LoVo (cell line): ENCODE measurements around the gene INSYN2B.
"Not testable (repeated sequence)": the region's sequence is repeated elsewhere in the genome, so short reads cannot be mapped to it uniquely, and the experiment has no call there.

Source experiments
- DNase-seq: peaks from one replicate; pipeline ENCODE4 v3.0.0-alpha.2; 2016; ENCODE audit warnings: low spot score

Gene INSYN2B

DNA sequence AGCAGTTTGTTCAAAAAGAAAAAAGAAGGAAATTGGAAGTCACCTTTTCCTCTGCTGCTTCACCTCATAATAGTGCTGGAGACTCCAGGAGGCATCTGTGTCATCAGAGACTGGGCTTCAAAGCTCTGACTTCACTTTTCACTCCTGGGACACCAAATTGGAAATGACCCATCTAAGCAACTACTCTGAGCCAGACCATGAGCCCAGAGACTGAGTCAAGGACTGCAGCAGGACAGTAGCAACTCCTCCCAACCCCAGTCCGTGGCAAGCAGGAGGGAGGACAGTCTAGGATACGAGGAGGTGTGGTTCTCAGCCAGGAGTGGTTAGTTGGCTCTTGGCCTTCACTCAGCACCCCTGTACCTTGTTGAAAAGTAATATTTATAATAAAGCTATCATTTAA, 131.5 kb downstream of the INSYN2B start:
- no peak for DNase-seq

DNA sequence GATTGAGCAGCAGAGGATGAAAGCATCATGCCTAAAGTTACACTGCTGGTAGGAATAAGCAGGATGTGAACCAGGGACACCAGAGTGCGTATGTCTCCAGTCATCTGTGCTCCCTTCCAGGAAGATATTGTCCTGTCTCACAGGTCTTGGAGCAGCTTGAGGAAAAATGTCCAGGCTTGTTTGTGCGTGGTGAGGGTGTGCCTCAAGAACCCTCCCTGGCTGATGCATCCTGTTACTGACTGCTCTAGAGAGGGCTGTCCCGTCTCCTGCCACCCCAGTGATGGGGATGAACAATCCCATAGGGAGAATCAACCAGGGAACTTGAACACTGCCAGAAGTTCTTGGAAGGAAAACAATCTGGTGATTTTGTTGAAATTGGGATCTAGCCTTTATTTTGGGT, 132.0 kb downstream of the INSYN2B start:
- DNase-seq, result no peak

DNA sequence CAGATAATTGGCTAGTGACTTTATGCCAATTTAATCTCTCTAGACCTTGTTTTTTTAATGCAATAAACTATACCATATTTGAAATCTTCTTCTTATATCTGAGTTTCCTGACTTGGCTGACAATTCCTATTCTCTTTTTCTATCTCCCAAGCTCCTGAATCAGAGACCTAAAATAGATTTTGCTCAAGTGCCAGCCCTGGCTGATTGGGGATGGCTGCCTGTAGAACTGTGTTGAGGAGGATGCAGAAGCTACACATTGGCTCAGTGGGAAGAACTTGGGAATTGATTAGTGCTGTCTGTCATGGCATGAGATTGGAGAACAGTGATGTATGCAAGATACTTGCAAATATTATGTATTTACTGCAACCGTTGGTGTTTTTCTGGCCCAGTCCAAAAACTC, 132.8 kb downstream of the INSYN2B start:
- DNase-seq, result no peak

DNA sequence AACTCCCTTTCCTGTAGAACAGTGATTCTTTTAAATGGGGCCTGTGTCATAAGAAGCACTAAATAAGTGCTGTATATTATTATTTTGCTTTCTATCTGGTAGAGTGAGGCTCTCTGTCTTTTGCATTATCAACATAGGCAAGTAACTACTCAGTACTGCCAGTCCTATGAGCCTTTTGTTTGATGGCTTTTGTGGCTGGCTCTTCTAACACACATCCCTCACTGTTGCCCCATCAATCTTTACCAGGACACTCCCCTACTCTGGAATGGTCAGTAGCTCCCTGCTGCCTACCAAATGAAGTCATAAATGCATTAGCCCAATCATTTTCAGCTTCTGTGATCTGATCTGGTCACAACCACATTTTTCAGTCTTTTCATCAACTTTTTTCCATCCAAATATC, 137.6 kb downstream of the INSYN2B start:
- no peak for DNase-seq

DNA sequence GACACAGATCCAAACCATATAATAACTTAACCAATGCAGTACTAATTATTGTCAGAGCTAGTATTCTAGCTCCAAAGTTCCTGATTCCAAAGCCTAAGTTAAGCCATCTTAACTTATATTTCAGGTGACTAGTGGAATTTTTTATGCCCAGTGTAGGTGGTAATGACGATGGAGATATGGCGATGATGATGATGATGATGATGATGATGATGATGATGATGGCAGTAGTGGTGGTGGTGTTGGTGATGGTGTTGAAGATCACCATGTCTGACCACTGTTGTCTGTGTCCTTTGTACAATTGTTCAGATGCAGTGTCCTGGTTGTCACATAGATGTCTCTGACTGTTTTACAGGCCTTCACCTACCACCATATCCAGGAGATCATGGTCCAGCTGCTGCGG, 139.9 kb downstream of the INSYN2B start:
- no peak for DNase-seq

DNA sequence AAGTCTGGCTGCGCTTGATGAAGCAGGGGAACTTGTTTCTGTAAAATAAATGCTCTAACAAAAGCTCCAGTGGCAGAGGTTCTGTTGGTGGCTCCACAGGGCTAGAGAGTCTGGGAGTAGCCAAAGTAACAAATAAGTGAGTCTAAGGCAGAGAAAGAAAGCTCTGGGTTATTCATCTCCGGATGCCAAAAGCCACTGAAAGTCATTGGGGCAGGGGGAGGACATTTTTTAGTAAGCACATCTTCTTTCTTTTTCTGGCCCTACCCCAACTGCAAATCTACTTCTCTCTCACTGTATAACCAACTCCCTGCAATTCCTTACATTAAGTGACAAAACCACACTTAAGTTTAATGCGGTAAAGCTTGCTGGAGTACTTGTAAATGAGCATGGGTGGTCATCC, 141.6 kb downstream of the INSYN2B start:
- DNase-seq, result no peak

DNA sequence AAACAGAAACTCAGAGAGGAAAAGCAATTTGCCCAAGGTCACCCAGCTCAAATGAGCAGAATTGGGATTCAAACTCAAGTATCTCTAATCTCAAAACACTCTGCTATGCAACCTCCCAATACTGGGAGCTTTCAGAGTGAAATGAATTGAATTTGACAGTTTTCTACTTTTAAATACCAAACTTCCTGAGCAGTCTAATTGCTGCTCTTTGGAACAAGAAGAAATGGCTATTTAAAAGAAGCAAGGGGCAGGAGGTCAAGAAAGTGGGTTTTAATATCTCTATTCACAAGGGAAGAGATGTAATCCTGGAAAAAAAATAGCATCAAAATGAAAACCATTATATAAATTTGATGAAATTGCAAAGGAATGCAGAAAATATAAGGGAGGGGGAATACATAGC, 142.6 kb downstream of the INSYN2B start:
- no peak for DNase-seq

DNA sequence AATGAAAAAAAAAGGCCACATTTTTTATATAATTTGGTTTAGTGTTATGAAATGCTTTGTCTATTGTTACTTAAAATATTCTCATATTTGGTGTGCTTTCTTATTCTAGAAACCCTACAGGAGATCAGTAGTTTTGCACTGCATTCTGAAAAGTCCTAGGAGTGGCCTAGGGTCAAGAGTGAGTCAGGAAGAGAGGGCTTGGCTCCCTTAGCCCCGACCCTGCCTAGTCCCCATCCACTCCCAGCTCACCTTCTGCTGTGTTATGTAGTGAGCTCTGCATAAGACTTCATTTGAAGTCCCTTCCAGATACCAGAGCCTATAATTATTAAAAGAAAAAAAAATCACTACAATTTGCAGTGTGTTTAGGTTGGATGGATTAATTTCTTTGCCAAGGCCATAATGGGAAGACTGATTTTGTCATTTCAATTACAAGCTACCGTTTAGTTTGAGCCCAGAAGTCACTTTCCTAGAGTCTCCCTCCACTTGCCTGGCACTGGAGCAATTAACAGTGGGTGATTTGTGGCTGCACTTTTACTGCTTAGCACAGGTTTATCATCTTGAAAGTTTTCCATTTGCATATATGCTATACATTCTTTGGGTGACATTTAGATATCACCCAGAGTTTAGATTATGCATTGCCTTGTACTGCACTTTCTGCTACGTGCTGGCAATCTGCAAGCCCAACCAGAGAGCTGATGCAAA, 143.3 kb downstream of the INSYN2B start:
- no peak for DNase-seq

DNA sequence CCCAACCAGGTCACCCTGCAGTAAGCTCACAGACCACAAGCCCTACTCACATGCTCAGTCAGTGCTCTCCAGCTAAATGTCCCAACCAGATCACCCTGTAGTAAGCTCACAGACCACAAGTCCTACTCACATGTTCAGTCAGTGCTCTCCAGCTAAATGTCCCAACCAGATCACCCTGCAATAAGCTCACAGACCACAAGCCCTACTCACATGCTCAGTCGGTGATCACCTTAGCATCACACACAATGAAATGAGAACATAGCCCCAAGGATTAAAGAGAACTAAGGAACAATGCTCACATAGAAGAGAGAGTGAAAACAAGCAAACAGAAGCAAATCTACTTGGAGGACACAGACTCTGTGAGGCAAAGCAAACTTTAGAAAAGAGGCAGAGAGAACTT, 145.8 kb downstream of the INSYN2B start:
- not testable (repeated sequence) for DNase-seq

DNA sequence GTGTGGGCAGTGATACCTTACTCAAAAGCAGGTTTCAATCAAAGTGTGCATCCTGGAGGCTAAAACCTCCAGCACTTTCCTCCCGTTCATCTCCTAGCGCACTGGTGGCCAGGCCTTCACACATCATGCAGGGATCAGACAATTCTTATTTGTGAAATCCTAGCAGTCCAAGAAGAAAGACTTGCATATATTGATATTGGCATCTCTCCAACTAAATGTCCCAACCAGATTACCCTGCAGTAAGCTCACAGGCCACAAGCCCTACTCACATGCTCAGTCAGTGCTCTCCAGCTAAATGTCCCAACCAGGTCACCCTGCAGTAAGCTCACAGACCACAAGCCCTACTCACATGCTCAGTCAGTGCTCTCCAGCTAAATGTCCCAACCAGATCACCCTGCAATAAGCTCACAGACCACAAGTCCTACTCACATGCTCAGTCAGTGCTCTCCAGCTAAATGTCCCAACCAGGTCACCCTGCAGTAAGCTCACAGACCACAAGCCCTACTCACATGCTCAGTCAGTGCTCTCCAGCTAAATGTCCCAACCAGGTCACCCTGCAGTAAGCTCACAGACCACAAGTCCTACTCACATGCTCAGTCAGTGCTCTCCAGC, 146.5 kb downstream of the INSYN2B start:
- not testable (repeated sequence) for DNase-seq

DNA sequence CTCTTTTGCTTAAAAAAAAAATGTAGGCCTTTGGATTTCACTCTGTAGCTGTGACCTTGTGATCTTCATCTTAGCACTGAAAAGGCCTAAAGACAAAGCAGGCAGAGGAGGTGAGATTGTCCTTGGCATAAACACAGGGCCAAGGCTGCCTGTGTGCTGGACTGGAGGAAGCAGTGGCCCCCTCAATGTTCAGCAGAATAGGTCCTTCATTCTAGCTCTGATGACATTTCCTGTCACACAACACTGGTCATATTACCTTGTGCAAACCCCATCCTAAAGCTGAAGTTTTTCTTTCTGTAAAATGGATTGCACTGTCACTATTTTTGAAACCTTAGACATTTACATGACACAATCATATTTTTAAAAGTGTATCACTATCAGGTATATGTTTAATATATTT, 147.4 kb downstream of the INSYN2B start:
- no peak for DNase-seq

DNA sequence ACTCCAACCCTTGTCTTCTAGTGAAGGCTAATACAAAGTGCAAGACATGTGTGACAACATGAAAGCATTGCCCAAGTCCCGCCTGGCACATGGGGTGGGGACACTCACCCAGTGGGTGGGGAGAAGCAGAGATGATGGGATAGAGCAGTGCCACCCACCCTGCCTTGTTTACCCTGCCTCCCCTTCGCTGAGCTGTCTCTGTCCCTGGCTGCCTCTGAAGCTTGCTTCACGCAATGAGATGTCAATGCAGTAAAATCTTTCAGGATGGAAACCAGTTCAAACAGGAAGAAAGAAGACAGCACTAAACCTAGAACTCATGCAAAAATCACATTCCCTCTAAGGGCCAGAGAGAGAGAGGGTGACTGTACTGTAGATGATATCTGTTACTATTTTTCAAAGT, 148.0 kb downstream of the INSYN2B start:
- no peak for DNase-seq

DNA sequence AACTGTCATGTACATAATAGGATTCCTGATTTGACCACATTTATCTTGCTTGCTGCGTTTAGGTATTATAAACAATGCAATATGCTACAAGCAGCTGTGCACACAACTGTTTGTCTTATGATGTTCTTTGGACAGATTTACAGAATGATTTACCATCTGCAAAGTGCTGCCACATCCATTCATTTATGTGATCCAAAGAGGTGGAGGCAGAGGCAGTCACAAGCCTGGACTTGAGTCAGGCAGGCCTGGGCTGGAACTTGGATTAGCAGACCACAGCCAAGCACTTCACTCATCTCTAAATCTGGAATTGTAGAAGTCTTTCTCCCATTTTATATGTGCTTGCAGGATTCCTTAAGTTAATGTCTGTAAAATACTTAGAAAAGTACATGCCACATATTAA, 149.0 kb downstream of the INSYN2B start:
- no peak for DNase-seq

DNA sequence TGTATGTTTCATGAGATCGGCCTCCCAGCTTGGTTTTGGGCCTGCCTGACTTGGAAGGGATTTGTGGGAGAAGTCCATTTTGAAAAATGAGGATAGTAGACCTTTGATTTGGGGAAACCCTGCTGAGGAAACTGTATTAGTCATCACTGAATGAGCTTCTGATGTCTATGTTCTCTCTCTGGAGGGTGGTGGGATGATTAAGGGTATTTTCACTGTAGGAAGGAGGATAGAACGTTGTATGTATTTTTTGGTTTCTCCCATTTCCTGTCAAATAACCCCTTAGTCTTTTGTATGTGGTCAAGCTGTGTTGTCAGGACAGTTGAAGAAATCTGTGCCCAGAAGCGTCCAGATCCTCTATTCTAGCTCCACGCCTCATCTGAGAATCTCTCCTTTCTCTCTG, 151.9 kb downstream of the INSYN2B start:
- DNase-seq, result no peak

DNA sequence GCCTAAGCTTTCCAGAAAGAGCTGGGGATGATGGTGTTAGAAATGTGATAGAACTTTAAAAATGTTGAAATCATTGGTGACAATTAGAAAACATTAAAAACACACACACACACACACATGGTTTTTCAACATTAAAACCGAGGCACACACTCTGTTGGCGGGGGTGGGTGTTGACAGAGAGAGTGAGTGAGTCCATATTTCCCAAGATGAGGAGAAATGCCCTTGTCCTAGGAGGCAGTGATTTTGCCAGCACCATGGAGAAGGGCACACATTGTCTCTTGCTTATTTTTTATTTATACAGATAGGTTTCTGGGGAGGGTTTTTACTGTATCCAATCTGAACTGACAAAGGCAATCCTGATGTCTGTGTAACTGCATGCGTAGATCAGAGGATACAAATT, 152.5 kb downstream of the INSYN2B start:
- no peak for DNase-seq

DNA sequence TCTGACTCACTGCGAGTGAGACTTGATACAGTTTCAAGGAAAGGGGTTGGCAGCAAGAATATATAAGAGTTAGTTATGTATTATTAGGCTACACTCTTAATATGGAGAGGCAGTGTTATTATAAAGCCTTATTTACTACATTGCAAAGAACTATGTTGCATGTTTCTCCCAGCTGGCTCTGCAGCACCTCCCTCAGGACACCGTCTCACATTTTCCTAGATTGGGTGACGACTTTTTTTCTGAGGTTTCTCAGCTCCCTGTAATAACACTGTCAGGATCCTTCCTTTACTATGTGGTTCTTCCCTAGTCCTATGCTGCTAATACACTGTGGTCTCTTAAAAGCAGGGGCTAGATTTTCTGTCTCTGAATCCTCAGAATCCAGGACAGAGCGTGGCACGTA, 153.7 kb downstream of the INSYN2B start:
- no peak for DNase-seq

DNA sequence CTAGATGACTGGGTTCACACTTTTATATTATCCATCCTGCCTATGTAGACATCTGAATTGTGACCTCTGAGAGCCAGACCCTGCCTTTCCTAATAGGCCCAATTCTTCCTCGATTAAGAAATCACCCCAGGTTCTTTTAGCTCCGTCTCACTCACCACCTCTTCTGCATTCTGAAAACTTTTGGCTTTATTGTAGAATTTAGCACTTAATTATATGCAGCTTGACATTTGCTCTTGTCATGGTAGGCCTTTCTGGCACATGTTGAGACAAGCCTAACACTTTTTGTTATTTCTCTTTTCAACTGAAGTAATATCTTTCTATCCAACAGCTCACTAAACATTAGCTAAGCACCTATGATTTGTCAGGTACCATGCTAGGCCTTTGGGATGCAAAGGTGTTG, 163.3 kb downstream of the INSYN2B start:
- no peak for DNase-seq

DNA sequence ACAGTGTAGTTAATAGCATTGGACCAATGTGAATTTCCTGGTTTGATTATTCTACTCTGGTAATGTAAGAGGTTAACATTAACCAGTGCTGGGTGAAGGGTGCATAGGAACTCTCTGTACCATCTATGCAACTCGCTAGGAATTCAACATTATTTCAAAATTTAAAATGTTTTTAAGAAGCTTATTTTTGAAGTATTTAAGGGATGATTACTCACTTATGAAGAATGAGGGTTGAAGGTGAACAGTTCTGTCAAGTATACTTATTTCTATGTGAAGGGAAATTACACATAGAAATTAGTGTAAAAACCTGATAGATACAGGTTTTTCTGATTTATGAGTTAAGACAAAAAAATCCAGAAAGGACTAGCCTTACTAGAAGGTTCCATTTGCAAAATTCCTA, 165.8 kb downstream of the INSYN2B start:
- no peak for DNase-seq
